Left ventricle myocardium superior (tissue), 1 donor: ENCODE results near the gene WDR38. TPM values are rescaled to one million over a fixed set of nuclear protein-coding genes. Genes with fewer than 3 reads are reported as not detected.

Source experiments
- ATAC-seq: fragments of 200-7000 bp; cut with Tn5 transposase; one replicate; pipeline ENCODE4 v1.9.1; 2020; ENCODE audit warnings: mild to moderate bottlenecking, moderate library complexity
- DNase-seq: peaks from one replicate; pipeline ENCODE4 v3.0.0-alpha.2; 2020
- intact Hi-C: fragments of 100-400 bp; cut with micrococcal nuclease; formaldehyde crosslinking; loops from one replicate; pipeline ENCODE4 v1.11.0; 2022
- total RNA-seq: library from RNA; stranded (reverse); fragmentation: NEBNext Ultra II Directional; extraction: Animal tissue kit (Norgen Biotek cat#: 25700); gene quantifications from one replicate; pipeline ENCODE4 v1.2.1, GENCODE V29; 2021
- donor health status: DM: no; HTN: yes; CAD: no; lungs with severe emphysema.

WDR38 gene
- total RNA-seq, 1 donor from 2014 or later = not detected

DNA sequence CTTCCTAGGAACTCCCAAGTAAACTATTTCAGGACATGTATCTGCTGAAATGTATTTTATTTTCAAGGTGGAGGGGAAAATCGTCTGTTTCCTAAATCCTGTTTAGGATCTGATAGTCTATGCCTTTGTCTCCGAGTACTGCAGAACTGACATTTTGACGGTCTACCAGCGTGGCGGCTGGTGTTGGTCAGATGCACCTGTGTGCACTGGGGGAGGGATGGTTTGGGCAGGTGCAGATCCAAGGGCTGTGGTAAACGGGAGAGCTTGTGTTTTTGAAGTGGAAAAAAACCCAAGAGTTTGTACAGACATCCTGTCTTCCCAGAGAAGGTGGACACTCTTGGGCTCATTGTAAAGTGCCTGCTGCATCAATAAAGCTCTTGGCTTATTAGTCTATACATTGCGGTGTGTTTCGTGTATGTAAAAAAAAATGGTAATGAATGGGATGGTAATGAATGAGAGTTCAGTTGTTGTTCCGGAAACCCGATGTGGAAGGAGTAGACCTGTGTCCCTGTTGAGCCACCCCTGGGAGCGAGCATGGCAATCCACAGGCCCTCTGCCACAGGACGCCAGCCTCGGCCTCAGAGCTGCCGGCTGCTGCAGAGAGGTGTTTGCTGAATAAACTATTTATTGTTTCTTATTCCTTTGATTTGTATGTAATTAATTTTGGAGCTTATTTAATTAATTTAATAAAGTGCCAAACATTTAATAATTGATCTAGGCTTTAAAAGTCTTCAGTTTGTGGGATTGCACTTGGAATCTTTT is 23.9 kb downstream of the WDR38 start:
- no peak for DNase-seq
- intact Hi-C loops = no loop called here
- no peak for ATAC-seq

DNA sequence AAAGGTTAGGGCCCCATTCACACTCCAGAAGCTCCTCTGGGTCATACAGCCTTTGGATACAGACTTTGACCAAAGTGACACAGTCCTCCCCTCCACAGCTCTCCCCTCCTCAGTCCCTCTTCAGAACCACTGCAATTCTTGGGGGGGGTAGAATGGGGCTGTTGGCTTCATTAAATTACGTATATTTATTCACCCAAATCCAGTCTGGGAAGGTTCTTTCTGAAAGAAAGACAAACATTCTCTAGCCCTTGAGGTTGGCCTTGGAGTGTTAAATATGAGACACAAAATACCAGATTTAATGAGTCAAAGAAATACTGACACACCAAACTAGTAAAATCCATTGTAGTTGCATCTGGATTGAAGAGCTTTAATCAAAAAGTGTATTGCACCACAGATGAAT is 24.8 kb downstream of the WDR38 start:
- intact Hi-C loops = no loop called here

DNA sequence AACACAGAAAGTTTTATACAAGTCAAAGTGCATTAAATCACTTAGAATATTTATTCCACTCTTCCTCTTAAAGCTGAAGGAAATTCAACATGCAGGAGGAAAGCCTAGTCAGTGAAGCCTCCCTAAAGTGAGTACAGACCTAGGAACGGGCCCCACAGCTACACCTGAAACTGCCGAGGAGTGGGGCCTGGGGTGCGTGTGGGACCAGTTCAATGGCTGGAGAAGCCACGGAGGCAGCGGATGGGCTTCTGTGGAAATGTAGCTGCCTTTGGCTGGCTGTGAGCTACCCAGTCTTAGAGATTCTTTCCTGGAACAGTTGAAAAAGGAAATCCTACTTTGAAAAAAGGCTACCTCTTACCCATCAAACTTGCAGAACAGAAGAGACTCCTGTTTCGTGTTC is 25.3 kb downstream of the WDR38 start:
- intact Hi-C loops = no loop called here
- DNase-seq = no peak
- ATAC-seq = no peak

More for the DNA sequence above, 24.8 kb downstream of the WDR38 start:
- DNase-seq = no peak
- ATAC-seq = no peak

DNA sequence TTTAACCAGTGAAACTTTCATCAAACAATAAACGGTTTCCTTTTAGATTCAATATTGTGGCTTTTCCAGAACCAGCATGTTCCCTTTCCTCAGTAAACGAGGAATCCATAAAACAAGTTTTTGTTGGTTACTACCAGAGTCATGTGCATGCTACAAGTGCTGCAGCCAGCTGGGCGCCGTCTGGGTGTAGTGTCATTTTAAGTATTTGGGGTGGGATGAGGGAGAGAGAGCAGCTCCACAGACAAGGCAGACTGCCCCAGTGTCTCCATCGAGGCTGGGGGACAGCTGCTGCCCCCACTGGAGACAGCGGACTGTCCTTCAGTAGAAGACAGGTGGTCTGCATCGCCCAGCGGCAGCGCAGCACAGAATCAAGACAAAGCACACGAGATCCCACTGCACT is 26.0 kb downstream of the WDR38 start:
- intact Hi-C loops = no loop called here
- DNase-seq (no peak), ATAC-seq (no peak)

DNA sequence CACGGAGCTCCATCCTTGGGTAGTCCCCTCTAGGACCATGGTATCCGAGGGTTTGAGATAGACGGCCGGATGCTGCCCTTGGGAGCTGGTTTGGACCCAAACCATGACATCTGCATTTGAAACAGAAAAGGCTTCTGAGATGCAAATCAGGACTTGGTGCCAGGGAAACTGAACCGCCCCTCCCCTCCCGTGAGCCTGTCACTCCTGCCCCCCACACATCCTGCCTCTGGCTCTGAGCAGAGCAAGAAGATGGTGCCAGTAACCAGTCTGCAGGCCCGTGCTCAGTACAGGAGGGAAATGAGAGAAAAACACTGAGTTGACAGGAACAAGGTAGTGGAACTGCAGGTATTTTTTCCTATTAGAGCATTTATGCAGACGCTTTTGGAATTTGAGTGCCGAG is 27.2 kb downstream of the WDR38 start:
- intact Hi-C loops = no loop called here
- ATAC-seq (no peak), DNase-seq (no peak)

DNA sequence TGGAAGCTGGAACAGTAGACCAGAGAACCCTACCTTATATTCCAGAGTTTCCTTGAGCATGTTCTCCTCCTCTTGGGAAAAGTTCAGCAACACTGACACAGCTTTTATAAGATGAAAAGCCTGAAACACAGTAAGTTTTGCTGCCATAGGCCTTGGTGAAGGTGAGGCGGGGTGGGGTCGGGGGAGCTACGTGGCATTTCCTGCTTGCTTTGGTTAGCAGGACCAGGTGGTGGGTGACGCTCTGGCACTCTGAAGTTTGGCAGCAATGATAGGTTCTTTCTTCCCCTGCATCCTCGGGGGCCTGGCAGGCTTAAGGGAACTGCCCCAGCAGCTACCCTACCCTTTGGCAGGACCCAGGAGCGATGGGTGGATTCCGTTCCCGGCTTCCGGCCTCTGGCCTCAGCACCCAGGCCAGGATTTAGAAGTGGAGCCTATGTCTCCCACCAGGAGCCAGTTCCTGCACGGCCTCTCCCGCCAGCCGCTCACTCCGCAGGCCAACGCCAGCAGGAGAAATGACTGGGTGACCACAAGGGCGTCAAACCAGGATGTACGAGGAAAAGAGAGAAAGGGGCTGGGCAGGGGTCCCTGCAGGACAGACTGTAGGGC is 28.0 kb downstream of the WDR38 start:
- no peak for DNase-seq
- intact Hi-C loops = no loop called here
- no peak for ATAC-seq

DNA sequence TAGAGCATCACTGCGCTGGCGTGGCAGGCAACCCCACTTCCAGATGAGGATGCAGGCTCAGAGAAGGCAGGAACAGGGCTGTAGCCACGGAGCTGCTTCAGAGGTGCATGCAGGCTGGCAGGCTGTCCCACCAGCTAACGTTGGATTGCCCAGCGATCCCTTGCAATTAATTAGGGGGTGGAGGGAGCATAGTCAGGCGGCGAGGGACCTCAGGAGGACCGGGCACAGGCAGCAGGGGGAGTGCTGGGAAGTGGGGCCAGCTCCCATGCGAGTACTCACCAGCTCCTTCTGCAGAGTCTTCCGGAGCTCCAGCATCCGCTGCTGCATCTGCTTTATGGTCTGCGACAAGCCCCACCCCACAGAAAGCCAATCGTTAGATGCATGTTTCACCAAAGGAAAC is 29.0 kb downstream of the WDR38 start:
- intact Hi-C loops = no loop called here
- ATAC-seq (peak; percentile 10), DNase-seq (no peak)

DNA sequence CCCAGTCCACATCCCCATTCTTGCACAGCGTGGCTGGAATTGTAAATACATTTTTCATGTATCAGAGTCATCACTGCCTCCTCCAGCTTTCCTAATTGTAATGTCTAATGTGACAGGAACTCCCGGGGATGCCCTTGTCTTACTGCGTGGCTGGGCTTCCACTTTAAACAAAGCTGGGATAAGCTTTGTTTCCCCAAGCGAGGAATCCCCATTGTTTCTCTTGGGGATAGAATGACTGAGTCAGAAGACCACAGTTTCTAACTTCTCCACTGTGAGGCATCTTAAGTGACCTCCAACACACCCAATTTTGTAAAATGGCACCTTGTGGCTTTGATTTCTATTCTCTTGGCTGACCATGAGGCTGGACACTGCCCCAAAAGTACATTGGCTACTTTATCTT is 31.1 kb downstream of the WDR38 start:
- intact Hi-C loops = no loop called here
- DNase-seq (no peak), ATAC-seq (no peak)

DNA sequence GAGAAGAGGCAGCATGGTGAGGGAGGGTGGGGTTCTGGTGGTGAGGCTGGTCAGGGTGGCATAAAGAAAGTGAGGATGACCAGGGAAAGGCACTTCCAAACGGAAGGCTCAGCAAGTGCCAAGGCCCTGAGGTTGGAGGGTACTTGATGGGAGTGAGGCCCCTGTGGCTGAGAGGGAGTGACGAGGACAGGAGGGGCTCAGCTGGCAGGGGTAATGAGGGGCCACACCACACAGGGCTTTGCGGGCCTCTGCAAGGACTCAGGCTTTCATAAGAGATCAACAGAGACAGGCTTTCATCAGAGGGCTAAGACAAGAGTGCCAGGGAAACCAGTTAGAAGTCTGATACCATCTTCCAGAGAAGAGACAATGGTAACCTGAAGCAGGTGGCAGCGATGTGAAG is 32.3 kb downstream of the WDR38 start:
- ATAC-seq (no peak), DNase-seq (no peak)
- intact Hi-C loops = no loop called here

DNA sequence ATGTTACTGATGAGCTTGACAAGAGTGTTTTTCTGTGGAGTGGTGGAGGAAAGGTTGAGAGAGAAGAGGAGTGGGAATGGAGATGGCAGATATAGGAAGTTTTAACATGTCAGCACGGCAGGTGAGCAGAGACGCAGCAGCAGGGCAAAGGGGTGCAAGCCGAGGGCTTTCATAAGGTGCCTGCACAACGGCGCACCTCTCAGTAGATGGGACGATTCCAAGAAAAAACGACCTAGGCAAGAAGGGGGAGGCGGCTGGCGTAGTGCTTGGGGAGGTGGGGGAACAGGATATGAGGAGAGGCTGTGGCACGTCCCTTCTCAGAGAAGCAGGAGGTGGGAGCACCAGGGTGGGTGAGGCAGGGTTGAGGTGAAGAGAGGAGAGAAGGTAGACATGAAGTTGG is 33.2 kb downstream of the WDR38 start:
- DNase-seq (no peak), ATAC-seq (no peak)
- intact Hi-C loops = no loop called here

DNA sequence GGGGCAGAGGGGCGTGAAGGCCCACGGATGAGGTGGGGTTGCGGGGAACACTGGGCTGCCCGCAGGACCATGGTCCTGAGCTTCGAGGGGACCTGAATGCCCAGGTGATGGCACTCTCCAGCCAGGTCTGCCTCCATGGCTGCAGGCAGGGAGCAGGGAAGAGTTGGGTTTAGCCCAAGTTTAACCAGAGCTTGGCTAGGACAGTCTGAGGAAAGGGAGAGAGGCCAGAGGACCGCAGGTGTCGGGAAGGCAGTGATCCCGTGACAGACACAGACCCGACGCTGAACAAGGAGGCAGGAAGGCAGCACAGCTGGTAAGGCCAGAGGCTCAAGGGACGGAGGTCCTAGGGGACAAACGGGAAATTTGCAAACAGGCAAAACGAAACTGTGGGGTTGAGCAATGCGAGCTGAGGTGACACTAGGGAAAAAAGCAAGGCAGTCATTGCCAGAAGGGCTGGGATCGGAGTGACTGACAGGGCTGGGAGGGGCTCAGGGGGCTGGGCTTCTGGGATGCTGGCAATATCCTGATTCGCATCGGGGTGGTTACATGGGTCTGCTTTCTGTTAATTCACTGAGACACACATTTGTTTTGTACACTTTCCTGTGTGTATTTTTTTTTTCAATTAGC is 33.7 kb downstream of the WDR38 start:
- intact Hi-C loops = no loop called here

DNA sequence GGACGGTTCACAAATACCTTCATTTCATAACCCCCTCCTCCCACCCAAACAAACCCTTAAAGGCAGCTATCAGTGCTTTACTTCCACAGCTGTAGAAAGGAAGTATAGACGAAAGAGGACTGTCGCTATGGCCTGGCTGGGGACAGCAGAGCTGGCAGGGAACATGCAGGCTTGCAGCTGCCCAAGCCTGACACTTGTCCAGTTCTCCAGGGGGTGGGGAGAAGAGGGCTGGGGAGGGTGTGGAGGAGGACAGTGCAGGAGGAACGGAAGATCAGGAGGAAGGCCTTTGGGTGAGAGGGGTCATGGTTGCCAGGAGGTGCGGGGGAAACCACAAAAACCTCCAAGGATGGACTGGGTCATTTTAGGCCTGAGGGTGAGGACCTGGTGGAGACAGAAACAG is 34.6 kb downstream of the WDR38 start:
- intact Hi-C loops = no loop called here
- ATAC-seq (no peak), DNase-seq (no peak)

More for the DNA sequence above, 33.7 kb downstream of the WDR38 start:
- peak; percentile 46 for ATAC-seq
- no peak for DNase-seq

DNA sequence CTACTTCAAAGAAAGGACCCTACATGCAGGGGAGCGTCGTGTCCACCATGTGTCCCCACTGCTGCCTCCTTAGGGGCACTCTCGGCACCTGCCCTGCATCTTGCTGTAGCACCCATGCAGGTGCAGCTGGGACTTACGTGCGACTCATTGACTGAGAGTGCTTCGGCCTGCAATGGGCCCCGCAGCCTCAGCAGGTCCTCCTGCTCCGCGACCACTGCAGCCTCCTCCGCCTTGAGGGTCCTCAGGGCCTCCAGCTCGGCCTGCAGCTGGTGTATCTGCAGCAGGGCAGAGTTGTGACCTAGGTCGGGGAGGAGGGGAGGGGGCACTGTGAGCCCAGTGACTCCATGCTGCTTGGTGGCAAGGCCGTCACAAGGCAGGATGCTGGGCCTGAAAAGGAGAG is 35.7 kb downstream of the WDR38 start:
- DNase-seq (no peak), ATAC-seq (no peak)
- intact Hi-C loops = no loop called here

DNA sequence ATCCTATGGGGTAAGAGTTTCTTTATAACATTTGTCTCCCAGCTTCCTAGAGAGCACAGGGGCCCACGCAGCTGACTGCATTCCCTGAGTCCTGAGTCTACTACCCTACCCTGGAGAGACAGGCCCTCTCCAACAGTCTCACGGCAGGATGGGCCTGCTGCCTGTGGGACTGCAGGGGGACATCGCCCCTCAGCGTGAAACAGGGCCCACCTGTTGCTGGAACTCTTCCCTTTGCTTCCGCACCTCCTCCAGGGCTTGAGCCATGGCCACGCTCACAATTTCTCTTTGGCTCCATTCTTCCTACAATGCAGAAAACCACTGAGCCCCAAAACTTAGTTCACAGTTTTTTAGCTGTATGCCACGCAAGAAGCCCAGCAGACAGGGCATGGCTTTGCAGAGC is 36.9 kb downstream of the WDR38 start:
- DNase-seq (no peak), ATAC-seq (no peak)
- intact Hi-C loops = no loop called here

DNA sequence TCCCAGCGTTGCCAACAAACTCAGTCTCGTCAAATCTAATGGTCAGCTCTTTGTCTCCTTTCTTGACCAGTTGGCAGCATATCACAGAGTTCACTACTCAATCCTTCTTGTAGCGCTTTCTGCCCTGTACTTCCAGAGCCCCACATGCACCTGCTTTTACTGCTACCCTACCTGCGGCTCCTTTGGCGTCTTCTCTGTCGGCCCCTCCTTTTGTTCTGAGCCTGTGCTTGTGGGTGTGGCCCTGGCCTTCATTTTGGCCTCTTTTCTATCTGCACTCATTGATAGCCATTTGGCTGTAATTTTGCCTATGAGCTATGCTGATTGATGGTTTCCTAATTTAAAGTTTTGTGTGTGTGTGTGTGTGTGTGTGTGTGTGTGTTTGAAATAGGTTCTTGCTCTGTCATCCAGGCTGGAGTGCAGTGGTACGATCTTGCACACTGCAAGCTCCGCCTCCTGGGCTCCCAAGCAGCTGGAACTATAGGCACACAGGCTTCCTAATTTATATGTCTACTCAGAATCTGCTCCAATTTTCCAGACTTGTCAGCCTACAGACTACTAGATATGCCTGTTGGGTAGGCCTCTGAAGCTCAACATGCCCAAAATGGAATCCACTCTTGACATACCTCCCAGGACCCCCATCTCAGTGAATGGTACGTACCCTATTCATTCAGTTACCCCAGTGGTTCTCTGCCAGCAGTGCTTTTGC is 40.9 kb downstream of the WDR38 start:
- intact Hi-C loops = no loop called here
- ATAC-seq (no peak), DNase-seq (no peak)

DNA sequence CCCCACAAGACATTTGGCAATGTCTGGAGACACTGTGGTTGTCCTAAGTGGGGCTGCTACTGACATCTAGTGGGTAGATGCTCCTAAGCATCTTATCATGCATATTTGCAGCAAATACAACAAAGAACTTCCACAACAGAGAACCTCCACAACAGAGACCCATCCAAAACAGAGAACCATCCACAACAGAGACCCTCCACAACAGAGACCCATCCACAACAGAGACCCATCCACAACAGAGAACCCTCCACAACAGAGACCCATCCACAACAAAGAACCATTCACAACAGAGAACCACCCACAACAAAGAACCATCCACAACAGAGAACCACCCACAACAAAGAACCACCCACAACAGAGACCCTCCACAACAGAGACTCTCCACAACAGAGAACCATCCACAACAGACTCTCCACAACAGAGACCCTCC is 41.5 kb downstream of the WDR38 start:
- DNase-seq (no peak), ATAC-seq (peak; percentile 39)
- intact Hi-C loops = no loop called here

DNA sequence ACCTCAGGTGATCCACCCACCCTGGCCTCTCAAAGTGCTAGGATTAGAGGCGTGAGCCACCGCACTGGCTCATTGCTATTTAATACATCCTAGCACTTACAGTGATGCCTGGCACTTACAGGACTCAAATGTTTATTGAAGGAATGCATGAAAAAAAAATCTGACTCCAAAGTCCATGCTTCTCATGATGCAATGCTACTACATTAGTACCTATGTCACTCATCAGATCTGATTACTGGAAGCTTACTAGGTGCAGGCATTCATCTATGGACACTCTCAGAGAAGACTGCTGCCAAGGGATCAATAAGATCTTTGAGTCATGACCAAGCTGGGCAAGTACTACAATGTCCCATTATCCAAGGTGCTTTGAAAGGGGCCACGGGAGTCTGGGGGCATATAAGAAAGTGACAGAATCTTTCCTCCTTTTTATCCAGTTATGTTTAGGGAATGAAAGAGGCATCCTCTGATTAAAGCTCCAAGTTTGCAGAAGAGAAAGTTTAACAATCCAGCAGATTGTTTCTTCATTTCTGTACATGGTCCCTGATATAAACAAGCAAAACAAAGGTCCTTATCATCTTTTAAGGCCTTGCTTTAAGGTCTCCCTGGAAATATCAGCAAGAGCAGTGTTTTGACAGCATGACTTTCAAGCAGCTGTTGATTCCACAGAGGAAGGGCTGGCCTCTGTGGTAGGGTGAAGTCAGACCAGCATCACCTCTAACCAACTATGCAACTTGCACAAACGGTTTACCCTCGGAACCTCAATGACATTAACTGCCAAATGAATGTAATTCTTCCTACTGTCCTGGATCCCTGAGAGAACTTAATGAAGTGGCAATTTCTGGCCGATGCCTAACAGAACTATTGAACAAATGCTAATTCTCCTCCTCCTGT is 44.6 kb downstream of the WDR38 start:
- ATAC-seq (no peak), DNase-seq (no peak)
- intact Hi-C loops = no loop called here

DNA sequence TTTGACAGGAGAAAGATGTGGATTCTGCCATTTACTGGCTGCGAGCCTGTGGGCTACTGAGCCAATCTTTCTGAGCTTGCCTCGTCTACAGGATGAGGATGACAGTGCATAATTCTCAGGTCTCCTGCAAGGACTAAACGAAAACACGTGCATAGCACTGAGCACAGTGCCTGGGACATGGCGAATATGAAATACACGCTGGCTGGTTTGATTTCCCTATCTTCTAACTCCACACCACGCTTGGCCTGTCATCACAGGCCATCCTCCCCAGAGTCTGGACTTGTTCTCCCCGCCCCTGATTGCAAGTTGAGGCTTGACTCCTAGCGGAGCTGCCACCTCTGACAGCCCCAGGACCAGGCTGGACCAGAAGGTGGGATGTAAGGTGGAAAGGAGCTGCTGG is 46.6 kb downstream of the WDR38 start:
- ATAC-seq = no peak
- intact Hi-C loops = no loop called here
- no peak for DNase-seq

DNA sequence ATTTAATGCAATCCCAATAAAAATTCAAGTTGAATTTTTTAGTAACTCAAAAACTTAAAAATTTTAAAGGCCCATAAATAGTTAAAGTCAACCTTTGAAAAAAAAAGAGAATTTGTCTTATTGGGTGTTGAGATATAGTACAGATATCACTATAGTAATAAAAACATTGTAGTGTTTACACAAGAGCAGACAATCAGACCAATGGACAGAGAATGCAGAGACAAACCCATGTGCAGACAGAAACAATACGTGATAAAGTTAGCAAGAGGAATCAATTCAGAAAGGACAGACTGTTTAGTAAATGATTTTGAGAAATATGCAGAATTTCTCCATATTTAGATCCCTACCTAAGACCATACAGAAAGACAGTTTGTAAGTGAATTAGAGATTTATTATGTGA is 53.7 kb downstream of the WDR38 start:
- intact Hi-C loops = no loop called here
- ATAC-seq = no peak
- no peak for DNase-seq
